Activated B cell treated with CpG ODN at 0.5 μM for 24 hours (primary cell): ENCODE data around the gene OBSCN. TPM values are rescaled to one million over a fixed set of nuclear protein-coding genes. Genes with fewer than 3 reads are reported as not detected.
A peak's percentile ranks its signal among the peaks of the same experiment; 100 is the strongest.

Source experiments
- ATAC-seq: fragments of 200-7000 bp; cut with Tn5 transposase; one replicate; pipeline ENCODE4 v1.10.0; 2021; ENCODE audit warnings: low read depth, mild to moderate bottlenecking, moderate library complexity
- CTCF ChIA-PET: fragments of 350-600 bp; sonication (Branson Sonifier 250); formaldehyde crosslinking; loops from one replicate; lab custom pipeline; 2021; ENCODE audit warnings: antibody characterized with exemption; lab: Charles Lee
- POLR2A ChIA-PET: fragments of 350-600 bp; sonication (Branson Sonifier 250); formaldehyde crosslinking; loops from one replicate; lab custom pipeline; 2021; ENCODE audit warnings: antibody characterized with exemption; lab: Charles Lee
- DNase-seq: peaks from one replicate; pipeline ENCODE4 v3.0.0; 2022
- H3K27ac Mint-ChIP-seq: one replicate; pipeline ENCODE4 v1.8.0; 2020; ENCODE audit warnings: mixed read lengths
- H3K27me3 Mint-ChIP-seq: one replicate; pipeline ENCODE4 v1.8.0; 2021; ENCODE audit warnings: mixed read lengths
- H3K36me3 Mint-ChIP-seq: one replicate; pipeline ENCODE4 v1.8.0; 2021; ENCODE audit warnings: low read depth, mixed read lengths
- H3K4me1 Mint-ChIP-seq: one replicate; pipeline ENCODE4 v1.8.0; 2021; ENCODE audit warnings: mixed read lengths
- H3K4me3 Mint-ChIP-seq: one replicate; pipeline ENCODE4 v1.8.0; 2020; ENCODE audit warnings: mild to moderate bottlenecking, mixed read lengths
- H3K9me3 Mint-ChIP-seq: one replicate; pipeline ENCODE4 v1.8.0; 2020; ENCODE audit warnings: mixed read lengths
- intact Hi-C: fragments of 100-400 bp; cut with micrococcal nuclease; formaldehyde crosslinking; loops from one replicate; pipeline ENCODE4 v1.15.1; 2024
- total RNA-seq: library from RNA; stranded (reverse); gene quantifications from 2 replicates; pipeline ENCODE4 v1.2.3, GENCODE V29; 2022
- TF ChIP-seq, protein P1 (sequence below): fragments of 200-600 bp; IDR thresholded peaks from one replicate; pipeline ENCODE4 v1.8.0; 2022; ENCODE audit warnings: antibody characterized with exemption, mild to moderate bottlenecking

The OBSCN gene
- total RNA-seq, 1 donor from 2014 or later, result 19.8 TPM

DNA sequence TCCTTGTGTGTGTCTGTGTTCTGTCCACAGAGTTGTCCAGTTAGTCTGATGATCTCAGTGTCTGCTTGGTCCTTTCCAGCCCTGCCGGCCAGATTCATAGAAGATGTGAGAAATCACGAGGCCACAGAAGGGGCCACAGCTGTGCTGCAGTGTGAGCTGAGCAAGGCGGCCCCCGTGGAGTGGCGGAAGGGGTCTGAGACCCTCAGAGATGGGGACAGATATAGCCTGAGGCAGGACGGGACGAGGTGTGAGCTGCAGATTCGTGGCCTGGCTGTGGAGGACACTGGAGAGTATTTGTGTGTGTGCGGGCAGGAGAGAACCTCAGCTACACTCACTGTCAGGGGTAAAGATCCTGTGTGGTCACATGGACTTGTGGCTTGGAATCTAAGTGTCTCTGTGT, 95.8 kb downstream of the OBSCN start:
- Mint-ChIP-seq H3K27ac (no peak overlapping the region), H3K27me3 (no peaks in the 10 kb centered on the region), H3K9me3 (peaks cover 24% of the 10 kb centered on the region), H3K36me3 (peaks cover 12% of the 10 kb centered on the region), H3K4me1 (no peaks in the 10 kb centered on the region), H3K4me3 (no peak overlapping the region)
- TF ChIP-seq, protein P1, sequence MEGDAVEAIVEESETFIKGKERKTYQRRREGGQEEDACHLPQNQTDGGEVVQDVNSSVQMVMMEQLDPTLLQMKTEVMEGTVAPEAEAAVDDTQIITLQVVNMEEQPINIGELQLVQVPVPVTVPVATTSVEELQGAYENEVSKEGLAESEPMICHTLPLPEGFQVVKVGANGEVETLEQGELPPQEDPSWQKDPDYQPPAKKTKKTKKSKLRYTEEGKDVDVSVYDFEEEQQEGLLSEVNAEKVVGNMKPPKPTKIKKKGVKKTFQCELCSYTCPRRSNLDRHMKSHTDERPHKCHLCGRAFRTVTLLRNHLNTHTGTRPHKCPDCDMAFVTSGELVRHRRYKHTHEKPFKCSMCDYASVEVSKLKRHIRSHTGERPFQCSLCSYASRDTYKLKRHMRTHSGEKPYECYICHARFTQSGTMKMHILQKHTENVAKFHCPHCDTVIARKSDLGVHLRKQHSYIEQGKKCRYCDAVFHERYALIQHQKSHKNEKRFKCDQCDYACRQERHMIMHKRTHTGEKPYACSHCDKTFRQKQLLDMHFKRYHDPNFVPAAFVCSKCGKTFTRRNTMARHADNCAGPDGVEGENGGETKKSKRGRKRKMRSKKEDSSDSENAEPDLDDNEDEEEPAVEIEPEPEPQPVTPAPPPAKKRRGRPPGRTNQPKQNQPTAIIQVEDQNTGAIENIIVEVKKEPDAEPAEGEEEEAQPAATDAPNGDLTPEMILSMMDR, result no peak
- POLR2A ChIA-PET, result no interaction called here
- intact Hi-C loops, result no loop called here
- CTCF ChIA-PET, result no interaction called here
- ATAC-seq (no peak), DNase-seq (no peak)

DNA sequence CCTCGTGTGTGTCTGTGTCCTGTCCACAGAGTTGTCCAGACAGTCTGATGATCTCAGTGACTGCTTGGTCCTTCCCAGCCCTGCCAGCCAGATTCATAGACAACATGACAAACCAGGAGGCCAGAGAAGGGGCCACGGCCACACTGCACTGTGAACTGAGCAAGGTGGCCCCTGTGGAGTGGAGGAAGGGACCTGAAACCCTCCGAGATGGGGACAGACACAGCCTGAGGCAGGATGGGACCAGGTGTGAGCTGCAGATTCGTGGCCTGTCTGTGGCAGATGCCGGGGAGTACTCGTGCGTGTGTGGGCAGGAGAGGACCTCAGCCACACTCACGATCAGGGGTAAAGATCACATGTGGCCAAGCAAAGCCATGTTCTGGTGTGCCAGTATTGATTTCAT, 96.4 kb downstream of the OBSCN start:
- H3K27me3 Mint-ChIP-seq, result no peaks in the 10 kb centered on the region
- TF ChIP-seq, protein P1, result no peak
- H3K36me3 Mint-ChIP-seq, result peaks cover 12% of the 10 kb centered on the region
- DNase-seq, result no peak
- intact Hi-C loops, result no loop called here
- H3K27ac Mint-ChIP-seq, result no peak overlapping the region
- H3K4me3 Mint-ChIP-seq, result no peak overlapping the region
- H3K4me1 Mint-ChIP-seq, result no peaks in the 10 kb centered on the region
- H3K9me3 Mint-ChIP-seq, result peaks cover 24% of the 10 kb centered on the region
- POLR2A ChIA-PET, result no interaction called here
- ATAC-seq, result no peak
- CTCF ChIA-PET, result no interaction called here

DNA sequence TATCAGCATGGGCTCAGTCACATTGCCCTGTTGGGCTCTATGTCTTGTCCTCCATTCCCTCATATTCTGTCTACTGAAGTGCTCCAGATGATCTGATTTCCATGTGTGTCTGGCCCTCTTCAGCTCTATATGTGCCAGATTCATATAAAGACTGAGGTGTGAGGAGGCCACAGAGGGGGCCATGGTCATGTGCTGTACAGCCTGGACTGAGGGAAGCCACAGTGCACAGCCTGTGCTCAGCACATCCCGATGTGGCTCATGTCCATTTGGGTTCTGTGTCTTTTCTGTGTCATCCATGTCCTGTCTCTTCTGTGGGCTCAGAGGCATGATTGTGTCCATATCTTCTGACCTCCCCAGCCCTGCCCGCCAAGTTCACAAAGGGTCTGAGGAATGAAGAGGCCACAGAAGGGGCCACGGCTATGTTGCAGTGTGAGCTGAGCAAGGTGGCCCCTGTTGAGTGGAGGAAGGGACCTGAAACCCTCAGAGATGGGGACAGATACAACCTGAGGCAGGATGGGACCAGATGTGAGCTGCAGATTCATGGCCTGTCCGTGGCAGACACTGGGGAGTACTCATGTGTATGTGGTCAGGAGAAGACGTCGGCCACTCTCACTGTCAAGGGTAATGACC, 97.0 kb downstream of the OBSCN start:
- H3K27ac Mint-ChIP-seq, result no peak overlapping the region
- POLR2A ChIA-PET, result no interaction called here
- no peak overlapping the region for H3K4me3 Mint-ChIP-seq
- DNase-seq (no peak), ATAC-seq (no peak)
- H3K36me3 Mint-ChIP-seq, result peaks cover 12% of the 10 kb centered on the region
- no peaks in the 10 kb centered on the region for H3K27me3 Mint-ChIP-seq
- peaks cover 24% of the 10 kb centered on the region for H3K9me3 Mint-ChIP-seq
- TF ChIP-seq, protein P1, result no peak
- no peaks in the 10 kb centered on the region for H3K4me1 Mint-ChIP-seq
- intact Hi-C loops, result no loop called here
- CTCF ChIA-PET, result no interaction called here

DNA sequence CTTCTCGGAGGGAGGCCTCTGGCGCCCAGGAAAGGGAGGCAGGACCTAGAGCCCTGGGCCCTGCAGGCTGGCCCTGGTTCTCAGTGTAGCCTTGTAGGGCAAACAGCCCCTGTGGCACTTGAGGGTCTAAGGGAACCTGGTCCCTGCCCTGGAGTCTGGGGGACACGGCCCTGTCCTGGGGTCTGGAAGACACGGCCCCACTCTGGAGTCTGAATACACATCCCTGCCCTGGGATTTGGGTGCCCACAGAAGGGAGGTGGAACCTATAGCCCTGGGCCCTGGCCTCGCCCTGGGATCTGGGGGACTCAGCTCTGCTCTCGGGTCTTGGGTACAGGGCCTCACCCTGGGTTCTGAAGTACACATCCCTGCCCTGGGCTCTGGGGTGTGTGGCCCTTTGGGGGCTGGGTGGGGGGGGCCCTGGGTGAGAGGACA, 97.9 kb downstream of the OBSCN start:
- no peak for ATAC-seq
- no peak for DNase-seq
- Mint-ChIP-seq H3K36me3 (peaks cover 10% of the 10 kb centered on the region), H3K4me3 (no peak overlapping the region), H3K4me1 (no peaks in the 10 kb centered on the region), H3K27ac (no peak overlapping the region), H3K27me3 (no peaks in the 10 kb centered on the region), H3K9me3 (peaks cover 24% of the 10 kb centered on the region)
- intact Hi-C loops, result no loop called here
- TF ChIP-seq, protein P1, result no peak
- CTCF ChIA-PET, result no interaction called here
- POLR2A ChIA-PET, result no interaction called here

DNA sequence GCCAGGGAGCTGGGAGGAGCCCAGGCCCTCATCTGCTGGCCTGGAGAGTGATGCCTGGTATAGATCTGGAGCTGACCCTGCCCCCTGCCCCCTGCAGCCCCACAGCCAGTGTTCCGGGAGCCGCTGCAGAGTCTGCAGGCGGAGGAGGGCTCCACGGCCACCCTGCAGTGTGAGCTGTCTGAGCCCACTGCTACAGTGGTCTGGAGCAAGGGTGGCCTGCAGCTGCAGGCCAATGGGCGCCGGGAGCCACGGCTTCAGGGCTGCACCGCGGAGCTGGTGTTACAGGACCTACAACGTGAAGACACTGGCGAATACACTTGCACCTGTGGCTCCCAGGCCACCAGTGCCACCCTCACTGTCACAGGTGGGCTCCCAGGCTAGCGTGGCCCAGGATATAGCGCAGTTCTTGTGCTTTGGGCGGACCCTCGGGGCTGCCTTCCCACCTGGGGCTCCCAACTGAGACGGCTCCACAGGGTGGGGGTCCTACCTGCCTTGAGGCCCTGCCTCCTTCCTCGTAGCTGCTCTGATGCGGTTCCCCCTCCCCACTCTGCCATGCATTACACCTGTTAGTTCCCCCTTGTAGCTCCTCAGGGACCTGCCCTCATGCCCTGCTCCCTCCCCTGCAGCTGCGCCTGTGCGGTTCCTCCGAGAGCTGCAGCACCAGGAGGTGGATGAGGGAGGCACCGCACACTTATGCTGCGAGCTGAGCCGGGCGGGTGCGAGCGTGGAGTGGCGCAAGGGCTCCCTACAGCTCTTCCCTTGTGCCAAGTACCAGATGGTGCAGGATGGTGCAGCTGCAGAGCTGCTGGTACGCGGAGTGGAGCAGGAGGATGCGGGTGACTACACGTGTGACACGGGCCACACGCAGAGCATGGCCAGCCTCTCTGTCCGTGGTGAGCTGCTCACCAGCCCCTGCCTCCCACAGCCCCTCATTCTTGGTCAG, 98.7 kb downstream of the OBSCN start:
- POLR2A ChIA-PET, result no interaction called here
- intact Hi-C loops, result no loop called here
- H3K4me1 Mint-ChIP-seq, result no peaks in the 10 kb centered on the region
- H3K36me3 Mint-ChIP-seq, result peaks cover 10% of the 10 kb centered on the region
- H3K4me3 Mint-ChIP-seq, result no peak overlapping the region
- no peaks in the 10 kb centered on the region for H3K27me3 Mint-ChIP-seq
- DNase-seq, result peak; percentile 15
- H3K9me3 Mint-ChIP-seq, result peaks cover 21% of the 10 kb centered on the region
- TF ChIP-seq, protein P1, result no peak
- no peak for ATAC-seq
- H3K27ac Mint-ChIP-seq, result no peak overlapping the region
- CTCF ChIA-PET, result no interaction called here
